Endothelial cell (in vitro differentiated cells): ENCODE results near the gene TBL1XR1. TPM values are rescaled to one million over a fixed set of nuclear protein-coding genes. Genes with fewer than 3 reads are reported as not detected.

Experiments used
- DNase-seq: peaks from one replicate; pipeline ENCODE4 v3.0.0; 2021; ENCODE audit warnings: low spot score
- H3K27ac Mint-ChIP-seq: one replicate; pipeline ENCODE4 v1.8.0; 2021; ENCODE audit warnings: mixed read lengths, inconsistent platforms; ENCODE audit not compliant: unreplicated experiment
- H3K27me3 Mint-ChIP-seq: one replicate; pipeline ENCODE4 v1.8.0; 2021; ENCODE audit warnings: mild to moderate bottlenecking, moderate library complexity, mixed read lengths, inconsistent platforms; ENCODE audit not compliant: unreplicated experiment
- H3K36me3 Mint-ChIP-seq: one replicate; pipeline ENCODE4 v1.8.0; 2021; ENCODE audit warnings: mild to moderate bottlenecking, low read depth, mixed read lengths, inconsistent platforms; ENCODE audit not compliant: unreplicated experiment
- H3K4me1 Mint-ChIP-seq: one replicate; pipeline ENCODE4 v1.8.0; 2021; ENCODE audit warnings: mild to moderate bottlenecking, mixed read lengths, inconsistent platforms; ENCODE audit not compliant: unreplicated experiment
- H3K4me3 Mint-ChIP-seq: one replicate; pipeline ENCODE4 v1.8.0; 2021; ENCODE audit warnings: mild to moderate bottlenecking, mixed read lengths, inconsistent platforms; ENCODE audit not compliant: unreplicated experiment
- H3K9me3 Mint-ChIP-seq: one replicate; pipeline ENCODE4 v1.8.0; 2021; ENCODE audit warnings: mixed read lengths, inconsistent platforms; ENCODE audit not compliant: unreplicated experiment
- CTCF ChIP-seq: fragments of 200-600 bp; sonication (generic); IDR thresholded peaks from one replicate; pipeline ENCODE4 v1.5.0; 2021; ENCODE audit warnings: antibody characterized with exemption; ENCODE audit not compliant: unreplicated experiment
- total RNA-seq: library from RNA; stranded (reverse); fragmentation: NEBNext Ultra II Directional; extraction: Animal tissue kit (Norgen Biotek cat#: 25700); gene quantifications from one replicate; pipeline ENCODE4 v1.2.1, GENCODE V29; 2021; ENCODE audit not compliant: unreplicated experiment

Gene TBL1XR1
- total RNA-seq, 1 donor from 2014 or later: 156 TPM

- no peaks in the 10 kb centered on the region for H3K27me3 Mint-ChIP-seq
- no peaks in the 10 kb centered on the region for H3K36me3 Mint-ChIP-seq
- H3K4me1 Mint-ChIP-seq: peaks cover 7% of the 10 kb centered on the region
- no peak overlapping the region for H3K4me3 Mint-ChIP-seq
- no peak for TF ChIP-seq CTCF
- no peak overlapping the region for H3K27ac Mint-ChIP-seq
- no peak for DNase-seq
- no peaks in the 10 kb centered on the region for H3K9me3 Mint-ChIP-seq
Measured at GRCh38 chr3:176970770-176971169, 226.5 kb downstream of the TBL1XR1 start.

- Mint-ChIP-seq H3K36me3 (no peaks in the 10 kb centered on the region), H3K9me3 (no peaks in the 10 kb centered on the region), H3K4me3 (no peak overlapping the region), H3K27me3 (no peaks in the 10 kb centered on the region), H3K4me1 (peaks cover 9% of the 10 kb centered on the region), H3K27ac (no peak overlapping the region)
- DNase-seq: no peak
- no peak for TF ChIP-seq CTCF
Measured at GRCh38 chr3:176969506-176969905, 227.8 kb downstream of the TBL1XR1 start.
